C1 segment of cervical spinal cord (tissue), 14 donors: ENCODE measurements around the gene GRM7.

ENCODE experiments used
- DNase-seq, 14 donors: peaks; one replicate each; lab custom pipeline; 2025; lab: John Stamatoyannopoulos, UW

The GRM7 gene

GRCh38 chr3:7146529-7146928 is 285.6 kb downstream of the GRM7 start:
- no peak for DNase-seq

- no peak for DNase-seq
Observed at GRCh38 chr3:7158516-7158915, 297.6 kb downstream of the GRM7 start.

- DNase-seq = no peak
Observed at GRCh38 chr3:7160689-7161088, 299.8 kb downstream of the GRM7 start.

DNA sequence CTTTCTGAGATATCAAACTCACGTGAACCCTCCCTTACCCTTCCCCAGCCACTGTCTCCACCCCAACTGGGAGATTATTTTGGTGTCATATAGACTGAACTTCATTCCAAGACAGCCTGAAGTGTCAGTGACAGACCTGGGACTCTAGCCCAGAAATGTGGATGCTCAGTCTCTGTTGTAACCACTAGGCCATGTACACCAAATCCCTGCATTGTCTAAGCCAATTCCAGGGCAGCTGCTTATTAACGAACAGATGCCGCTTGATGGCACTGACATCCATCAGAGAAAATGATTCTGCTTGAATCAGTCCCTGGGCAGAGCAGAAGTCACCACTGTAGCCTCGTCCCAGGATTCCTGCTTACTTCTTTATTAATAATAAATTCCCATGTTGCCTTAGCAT is 305.5 kb downstream of the GRM7 start:
- peak in 2 of 14 donors; percentile 1 for DNase-seq

GRCh38 chr3:7171493-7171892 is 310.6 kb downstream of the GRM7 start:
- no peak for DNase-seq

DNA sequence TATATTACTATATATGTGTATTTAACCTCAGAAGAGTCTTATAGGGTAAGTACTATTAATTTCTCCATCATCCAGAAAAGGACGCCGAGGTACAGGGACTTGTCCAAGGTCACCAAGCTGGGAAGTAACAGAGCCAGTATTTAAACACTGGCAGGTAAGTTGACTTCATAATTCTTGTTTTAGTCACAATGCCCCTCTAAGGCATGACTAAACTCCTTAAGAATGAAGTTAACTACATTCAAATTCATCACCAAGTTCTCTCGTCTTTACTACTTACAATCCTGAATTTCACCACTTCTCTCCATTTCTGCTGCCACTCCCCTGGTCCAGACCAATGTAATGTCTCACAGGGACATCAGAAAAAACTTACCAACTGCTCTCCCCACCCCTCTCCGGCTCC is 312.1 kb downstream of the GRM7 start:
- no peak for DNase-seq

DNA sequence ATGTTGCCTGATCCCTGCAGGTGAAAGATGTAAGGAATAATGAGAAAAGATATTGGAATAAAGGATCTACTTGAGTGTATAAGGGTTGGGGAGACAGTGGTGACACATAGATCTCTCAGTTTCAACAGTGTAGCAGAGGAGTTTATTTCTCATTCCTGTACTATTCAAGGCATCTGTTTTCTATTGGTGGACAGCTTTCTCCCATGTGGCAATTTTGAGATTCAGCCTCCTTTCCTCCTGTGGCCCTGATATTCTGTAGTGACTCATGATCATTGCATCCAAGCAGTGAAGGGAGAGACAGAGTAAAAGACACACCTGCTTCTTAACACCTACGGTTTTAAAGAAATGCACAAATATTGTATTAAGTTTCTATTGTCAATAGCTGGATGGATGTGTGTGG is 327.6 kb downstream of the GRM7 start:
- DNase-seq = no peak

DNA sequence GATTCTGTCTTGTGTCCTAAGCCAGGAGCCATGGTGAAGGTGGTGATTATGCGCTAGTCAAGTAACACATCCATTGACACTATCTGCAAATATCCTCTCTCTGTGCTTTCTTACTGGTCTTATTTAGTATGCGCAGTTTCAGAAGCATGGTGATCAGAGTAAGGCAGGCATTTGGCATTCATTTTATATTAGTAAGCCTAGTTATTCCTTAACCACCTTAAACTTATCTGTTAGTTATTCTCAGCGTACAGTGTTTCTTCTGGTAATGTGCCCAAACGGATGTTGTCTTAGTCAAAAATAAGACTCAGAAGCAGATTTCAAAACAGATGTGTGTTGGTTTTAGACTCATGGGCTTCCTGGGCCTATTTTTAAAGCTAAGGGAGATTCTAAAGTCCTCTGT is 329.2 kb downstream of the GRM7 start:
- no peak for DNase-seq

DNA sequence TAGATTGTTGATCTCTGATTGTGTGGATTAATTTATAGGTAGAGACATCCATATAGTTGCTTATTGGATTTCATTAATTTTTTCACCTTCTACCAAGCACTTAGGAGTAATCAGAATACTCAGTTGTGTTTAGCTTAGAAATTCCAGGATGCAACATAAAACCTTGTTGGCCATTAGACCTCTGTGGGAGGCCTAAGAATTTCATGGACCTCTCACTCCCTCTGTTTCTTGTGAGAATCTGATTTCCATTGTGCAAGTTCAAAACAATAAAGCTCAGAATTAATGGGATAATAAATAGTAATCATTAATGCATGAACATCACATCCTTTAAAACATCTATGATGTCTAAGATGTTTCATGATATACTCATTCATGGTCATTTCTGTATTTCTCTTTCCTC is 332.4 kb downstream of the GRM7 start:
- no peak for DNase-seq

DNA sequence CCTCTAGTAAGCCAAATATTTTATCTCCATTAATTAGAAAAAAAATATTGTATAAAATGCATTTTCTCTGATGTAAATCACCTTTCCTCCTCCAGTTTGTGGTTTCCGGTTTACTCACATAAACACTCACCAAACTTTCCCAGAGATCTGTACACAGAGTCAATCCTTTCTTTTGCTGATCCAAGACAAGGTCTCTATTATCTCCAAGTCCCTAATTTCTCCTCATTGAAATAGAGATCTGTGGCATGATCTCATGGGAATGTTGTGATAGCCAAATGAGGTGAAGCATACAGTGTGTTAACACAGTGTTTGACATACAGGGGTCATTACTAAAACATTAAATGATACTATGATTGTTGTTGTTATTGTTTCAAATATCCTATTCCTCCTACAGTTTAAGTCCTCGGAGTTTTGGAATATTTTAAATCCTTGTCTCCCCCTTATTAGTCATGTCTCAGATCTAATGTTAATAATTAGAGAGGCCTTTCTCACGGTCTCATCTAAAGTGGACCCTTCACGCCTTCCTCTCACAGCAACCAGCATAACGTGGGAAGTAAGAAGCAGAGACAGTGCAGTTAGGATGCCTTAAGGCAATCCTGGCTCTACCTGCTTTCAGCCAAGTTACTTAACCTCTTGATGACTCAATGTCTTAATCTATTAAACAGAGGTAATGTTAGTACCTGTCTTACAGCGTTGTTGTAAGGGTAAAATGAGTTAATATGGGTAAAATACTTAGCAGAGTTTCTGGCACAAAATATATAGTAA is 333.3 kb downstream of the GRM7 start:
- DNase-seq = no peak

DNA sequence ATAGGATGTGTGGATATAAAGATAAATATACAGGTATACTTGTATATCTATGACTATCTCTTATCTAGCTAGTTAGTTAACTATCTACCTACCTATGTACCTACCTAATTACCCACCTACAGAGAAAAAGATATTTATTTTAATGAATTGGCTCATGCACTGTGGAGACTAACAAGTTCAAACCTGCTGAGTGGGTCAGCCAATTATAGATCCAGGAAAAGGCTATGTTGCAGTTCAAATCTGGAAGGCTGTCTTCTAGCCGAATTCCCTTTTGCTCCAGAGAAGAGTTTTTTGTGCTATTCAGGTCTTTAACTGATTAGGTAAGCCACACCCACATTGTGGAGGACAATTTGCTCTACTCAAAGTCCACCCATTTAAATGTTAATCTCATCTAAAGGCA is 335.0 kb downstream of the GRM7 start:
- no peak for DNase-seq

DNA sequence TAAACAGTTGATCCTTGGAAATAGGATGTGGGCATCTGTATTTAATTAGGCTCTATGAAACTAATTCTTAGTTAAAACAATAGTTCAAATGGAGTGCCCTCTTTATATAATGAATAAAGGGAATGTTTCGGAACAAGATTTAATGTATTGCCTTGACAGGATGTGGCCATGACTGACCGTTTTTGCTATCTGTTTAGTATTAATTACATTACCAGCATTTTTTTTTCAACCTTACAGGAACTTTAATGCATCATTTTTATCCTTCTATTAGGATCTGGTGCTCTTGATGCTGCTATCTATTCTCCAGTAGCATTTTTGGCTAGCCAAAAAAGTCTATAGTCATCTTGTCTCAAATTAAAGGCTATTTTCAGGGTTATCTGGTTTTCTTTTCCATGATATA is 340.9 kb downstream of the GRM7 start:
- DNase-seq = no peak

GRCh38 chr3:7203969-7204847 is 343.3 kb downstream of the GRM7 start:
- no peak for DNase-seq

DNA sequence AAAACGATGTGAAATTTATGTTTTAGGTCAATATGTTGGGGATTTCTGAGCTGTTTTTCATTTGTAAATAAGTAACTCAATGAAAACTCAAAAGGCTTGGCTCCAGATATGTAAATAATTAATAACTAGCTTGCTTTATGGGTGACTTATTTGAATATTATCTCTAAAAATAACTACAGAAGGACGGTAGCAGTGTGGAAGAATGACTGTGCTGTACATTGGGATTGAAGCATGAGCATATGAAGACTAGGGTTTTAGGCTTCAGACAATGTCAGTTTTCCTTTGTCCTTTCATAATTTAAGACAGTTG is 343.9 kb downstream of the GRM7 start:
- no peak for DNase-seq

- no peak for DNase-seq
Observed at GRCh38 chr3:7205535-7205934, 344.6 kb downstream of the GRM7 start.

GRCh38 chr3:7205962-7206361 is 345.0 kb downstream of the GRM7 start:
- no peak for DNase-seq

- DNase-seq = no peak
Observed at GRCh38 chr3:7207125-7207524, 346.2 kb downstream of the GRM7 start.

DNA sequence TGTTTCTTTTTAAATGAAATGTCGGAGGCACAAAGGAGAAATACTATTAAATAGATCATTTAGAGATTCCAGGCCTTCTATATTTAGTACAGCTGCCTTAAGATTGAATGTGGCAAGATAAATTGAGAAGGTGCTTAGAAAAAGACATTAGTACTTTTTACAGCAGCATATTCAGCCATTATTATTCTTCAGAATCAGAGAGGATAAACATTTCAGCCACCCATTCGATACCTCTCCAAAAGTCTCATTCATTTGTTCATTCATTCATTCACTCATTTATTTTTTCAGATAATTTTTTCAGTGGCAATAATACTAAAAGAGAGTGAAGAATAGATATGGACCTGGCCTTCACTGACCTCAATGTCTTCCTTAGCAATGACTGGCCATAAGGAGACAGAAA is 347.0 kb downstream of the GRM7 start:
- no peak for DNase-seq

DNA sequence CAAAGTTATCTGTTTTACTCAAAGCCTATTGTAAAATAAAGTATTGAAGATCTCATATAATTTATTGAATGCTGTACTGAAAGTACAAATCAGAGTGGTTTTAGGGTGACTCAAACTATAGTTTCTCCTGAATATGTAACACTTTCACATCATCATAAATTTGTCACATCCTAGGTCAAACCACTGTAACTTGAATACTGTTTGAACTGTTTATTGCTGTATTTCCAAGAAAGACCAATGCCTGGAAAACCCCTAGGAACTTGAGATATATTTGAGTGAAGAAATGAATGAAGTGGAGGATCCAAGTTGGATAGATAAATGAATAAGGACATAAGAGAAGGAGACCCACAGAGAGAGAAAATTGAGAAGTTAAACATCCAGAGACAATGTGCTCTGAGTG is 348.2 kb downstream of the GRM7 start:
- no peak for DNase-seq

- no peak for DNase-seq
Observed at GRCh38 chr3:7211740-7212139, 350.8 kb downstream of the GRM7 start.

GRCh38 chr3:7215706-7216105 is 354.8 kb downstream of the GRM7 start:
- DNase-seq = no peak

DNA sequence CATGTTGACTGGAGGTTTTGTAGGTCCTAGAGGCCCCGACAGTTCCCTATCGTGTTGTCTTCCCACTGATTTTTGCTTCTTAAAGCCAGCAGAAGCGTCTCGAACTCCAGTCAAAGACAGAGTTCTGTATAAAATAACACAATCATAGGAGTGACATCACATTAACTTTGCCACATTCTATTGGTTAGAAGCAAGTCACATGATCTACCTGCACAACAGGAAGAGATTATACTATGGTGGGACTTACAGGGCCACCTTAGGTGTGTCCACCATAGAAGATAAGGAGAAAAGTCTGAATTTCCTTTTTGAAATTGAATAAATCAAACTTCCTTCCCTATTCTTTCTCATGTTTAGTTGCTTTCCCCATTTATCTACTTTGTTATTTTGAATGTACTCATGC is 365.5 kb downstream of the GRM7 start:
- DNase-seq = no peak

GRCh38 chr3:7238565-7239295 is 377.8 kb downstream of the GRM7 start:
- DNase-seq = no peak
